GM18873 (cell line): ENCODE data around the gene TMOD2.

Source experiments
- ATAC-seq: cut with Tn5 transposase; IDR thresholded peaks from one replicate; pipeline ENCODE4 v1.9.1; 2021; ENCODE audit warnings: mild to moderate bottlenecking, moderate library complexity, moderate number of reproducible peaks; ENCODE audit not compliant: unreplicated experiment, low FRiP score

The TMOD2 gene

GRCh38 chr15:51735228-51736010 is 16.0 kb upstream of the TMOD2 start:
- ATAC-seq = no peak

- peak; percentile 35 for ATAC-seq
Measured at GRCh38 chr15:51736069-51736468, 15.3 kb upstream of the TMOD2 start.

DNA sequence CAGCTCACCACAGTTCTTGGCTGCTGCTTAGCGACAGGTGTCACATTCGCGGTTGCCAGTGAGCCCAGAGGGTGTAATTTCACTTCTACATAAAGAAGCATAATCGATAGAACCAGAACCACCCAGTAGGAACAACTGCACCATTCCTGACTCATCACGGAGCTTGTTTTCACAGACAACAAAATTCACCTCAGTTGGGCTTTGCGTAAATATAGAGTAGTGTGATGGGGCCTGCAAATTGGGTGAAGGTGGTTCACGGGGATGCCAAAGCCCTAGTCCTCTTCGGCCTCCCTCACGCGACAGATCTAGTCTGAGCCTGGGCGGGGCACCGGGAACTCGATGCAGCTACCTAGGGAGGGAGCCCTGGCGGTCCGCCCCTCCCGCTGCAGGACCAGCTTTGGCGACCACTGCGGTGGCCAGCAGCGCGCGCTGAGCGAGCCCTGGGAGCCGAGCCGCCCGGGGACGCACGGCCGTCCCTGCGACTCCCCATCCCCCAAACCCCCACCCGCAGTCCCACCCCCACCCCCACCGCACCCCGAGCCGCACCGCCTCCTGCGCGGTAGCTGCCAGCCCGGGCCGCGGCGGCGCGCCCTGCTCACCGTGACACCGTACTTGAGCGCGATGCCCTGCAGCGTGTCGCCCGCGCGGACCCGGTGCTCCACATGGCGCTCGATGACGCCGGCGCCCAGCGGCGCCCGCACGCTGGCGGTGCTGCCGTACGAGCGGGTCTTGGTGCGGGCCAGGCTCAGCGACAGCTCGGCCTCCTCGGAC is 14.5 kb upstream of the TMOD2 start:
- ATAC-seq = no peak

- ATAC-seq = no peak
Measured at GRCh38 chr15:51737522-51738305, 13.7 kb upstream of the TMOD2 start, which contains the start of gene LYSMD2. LYSMD2 (minus strand) TSS chr15:51737655; CDS start chr15:51737622, 33 bp downstream.

DNA sequence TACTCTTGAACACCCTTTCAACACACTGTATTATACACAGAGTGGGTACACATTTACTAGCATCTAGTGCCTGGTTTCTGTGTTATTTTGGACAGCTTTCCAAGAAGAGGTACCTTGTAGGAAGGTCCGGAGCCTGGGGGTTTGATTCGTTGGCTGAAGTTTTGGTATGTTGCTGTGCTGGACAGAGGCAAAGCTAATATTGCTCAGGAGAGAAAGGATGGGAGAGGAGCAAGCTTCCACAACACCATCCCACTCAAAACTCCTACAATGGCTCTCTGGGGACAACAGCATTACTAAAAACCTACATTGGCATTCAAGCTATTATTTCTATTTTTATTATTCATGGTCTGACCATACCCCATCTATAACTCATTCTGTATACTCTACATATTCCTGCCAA is 12.8 kb upstream of the TMOD2 start:
- ATAC-seq = no peak

- ATAC-seq = no peak
Measured at GRCh38 chr15:51739061-51739712, 12.2 kb upstream of the TMOD2 start.

DNA sequence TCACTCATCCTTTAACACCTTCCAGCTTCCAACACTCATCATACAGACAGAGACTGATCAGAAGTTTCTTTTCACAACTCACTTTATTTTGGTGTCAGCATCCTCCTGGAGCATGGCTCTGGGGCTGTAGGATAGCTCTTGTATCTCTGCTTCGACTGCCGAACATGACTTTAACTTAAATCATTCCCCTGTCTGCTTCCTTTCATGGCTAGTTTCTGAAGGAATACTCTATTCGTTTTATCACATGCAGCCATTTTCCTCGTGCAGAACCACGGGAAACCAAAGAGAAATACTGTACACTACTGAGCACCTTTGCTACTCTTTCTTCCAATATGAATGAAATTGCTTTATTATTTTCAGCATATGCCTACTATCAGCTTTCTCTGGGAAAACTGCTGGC is 2.1 kb upstream of the TMOD2 start:
- ATAC-seq = no peak

DNA sequence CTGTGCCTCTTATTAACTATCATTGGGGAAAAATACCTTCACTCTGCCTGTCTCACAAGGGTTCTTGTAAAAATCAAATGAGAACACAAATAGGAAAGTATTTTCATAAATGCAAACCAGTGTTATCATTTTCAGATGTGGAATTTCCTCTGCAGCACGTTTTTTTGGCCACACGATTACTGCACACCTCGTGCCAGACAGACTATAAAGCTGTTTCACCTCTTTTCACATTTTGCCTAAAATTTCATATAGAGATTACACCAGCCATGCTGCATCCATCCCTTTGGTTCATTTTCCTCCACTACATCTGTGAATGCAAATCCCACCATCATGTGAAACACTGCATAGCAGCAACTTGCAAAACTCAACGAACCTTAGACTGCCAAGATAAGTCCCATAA is 1.2 kb upstream of the TMOD2 start:
- no peak for ATAC-seq

DNA sequence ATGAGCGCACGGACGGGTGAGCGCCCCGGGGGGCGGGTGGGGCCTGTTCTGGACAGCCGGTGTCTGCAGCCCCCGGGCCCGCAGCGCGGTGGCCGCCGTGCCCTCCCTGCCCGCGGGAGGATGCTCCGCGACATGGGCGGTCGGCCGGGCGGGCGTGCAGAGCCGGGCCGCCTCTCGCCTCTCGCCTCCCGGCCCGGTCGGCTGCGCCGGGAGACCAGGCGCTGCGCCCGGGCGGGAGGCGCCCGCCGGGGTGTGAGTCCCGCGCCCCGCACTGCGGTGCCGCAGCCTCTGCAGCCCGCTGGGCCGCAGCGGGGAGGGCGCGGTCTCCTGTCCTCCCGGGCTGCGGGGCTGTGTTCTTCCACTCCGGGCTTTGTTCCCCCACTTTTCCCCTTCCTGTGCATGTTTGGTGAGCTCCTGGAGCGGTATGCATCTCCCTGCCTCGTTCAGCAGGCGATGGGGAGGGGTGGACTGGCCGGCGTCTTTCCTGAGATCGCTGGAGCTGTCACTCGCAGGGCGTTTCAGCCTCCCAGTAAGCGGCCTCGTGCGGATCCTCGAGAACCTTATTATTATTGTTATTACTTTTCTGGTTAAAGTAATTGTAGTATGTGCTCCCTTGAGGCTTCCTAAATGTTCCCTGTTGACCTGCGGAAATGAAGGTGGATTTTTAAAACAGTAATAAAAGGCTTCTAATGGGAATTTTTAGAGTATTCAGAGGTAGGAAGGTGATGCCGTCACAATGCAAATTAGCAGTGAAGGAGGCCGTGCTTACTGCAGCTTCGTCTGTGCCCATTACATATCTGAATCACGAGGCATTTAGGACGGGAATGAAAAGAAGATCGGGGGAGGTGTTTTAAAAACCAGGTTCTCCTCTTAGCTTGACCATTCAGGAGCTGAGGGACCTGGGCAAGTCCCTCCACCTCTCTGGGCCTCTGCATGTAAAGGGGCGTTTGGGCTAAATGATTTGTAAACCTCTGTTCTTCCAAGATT is 593 bp downstream of the TMOD2 start:
- ATAC-seq = no peak

GRCh38 chr15:51752888-51753287 is 1.5 kb downstream of the TMOD2 start:
- ATAC-seq = no peak

DNA sequence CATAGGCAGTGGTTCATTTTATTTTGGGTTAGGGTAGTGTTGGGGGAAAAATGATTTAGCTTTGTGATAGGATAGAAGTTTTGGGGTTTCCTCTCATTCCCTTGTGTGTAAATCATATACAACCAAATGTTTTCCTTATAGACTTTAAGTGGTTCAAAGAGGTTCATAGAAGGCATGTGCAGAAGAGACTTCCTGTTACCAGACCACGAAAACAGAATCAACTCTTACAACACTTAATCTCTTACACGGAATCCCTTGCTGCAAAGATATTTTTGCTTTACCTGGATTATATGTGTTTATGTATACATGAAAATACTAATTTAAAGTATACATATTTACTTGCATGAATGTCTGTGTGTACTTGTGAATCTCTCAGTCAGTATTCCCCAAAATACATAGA is 2.9 kb downstream of the TMOD2 start:
- ATAC-seq = no peak

- ATAC-seq = no peak
Measured at GRCh38 chr15:51755790-51756189, 4.4 kb downstream of the TMOD2 start.

DNA sequence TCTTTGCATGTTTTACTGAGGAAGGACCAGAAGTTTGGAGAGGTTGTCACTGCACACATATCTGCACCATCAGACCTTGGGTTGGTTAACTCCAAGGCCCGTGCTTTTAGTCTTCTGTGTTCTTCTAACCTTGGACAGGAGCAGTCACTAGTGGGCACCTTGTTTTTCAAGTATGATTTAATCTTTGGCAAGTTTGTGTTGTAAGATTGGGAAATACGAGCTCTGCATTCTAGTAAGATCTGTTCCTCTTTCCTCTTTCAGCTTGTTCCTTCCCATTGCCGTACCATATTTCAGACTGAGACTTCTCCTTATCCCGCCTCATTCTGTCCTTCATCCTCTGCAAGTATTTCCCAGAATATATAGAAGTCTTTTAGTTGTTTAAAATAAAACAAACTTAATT is 5.1 kb downstream of the TMOD2 start:
- ATAC-seq = no peak

GRCh38 chr15:51757450-51757849 is 6.1 kb downstream of the TMOD2 start:
- ATAC-seq = no peak

DNA sequence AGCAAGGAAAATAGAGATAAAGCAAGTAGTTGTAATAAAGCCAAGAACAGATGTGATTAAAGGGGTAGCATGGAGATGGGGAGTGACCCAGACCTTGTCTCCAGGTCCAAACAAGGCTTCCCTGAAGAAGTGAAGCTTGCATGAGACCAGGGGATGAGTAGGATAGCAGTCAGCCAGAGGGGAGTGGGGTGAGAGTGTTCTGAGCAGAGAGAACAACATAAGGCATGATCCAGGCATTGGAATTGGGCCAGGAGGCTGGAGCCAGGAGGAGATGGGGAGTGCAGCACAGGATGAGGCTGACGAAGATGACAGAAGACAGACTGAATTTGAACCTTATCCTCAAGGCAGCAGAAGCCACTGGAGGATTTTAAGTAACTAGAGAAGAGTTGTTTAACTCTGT is 7.2 kb downstream of the TMOD2 start:
- ATAC-seq = no peak

DNA sequence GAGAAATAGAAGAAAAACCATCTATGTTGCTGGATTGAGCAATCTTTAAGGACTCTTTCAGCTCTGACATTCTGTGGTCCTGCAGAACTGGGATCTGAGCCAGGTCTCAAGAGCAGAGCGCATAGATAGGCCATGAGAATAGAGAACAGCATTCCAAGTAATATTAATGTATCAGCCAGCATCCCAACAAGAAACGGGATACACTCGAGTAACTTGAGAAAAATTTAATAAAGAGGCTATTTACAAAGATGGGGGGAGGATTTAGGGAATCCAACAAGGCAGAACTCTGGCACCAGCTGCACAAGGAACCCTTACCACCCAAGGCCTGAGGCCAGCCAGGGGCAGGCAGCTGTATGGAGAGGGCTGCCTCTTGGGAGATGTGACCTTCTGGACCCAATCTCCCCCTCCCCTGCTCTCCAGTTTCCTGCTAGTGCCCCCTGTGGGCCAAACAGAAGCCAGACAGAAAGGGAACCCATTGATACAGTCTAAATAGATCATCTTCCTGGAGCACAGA is 8.2 kb downstream of the TMOD2 start:
- ATAC-seq = no peak

DNA sequence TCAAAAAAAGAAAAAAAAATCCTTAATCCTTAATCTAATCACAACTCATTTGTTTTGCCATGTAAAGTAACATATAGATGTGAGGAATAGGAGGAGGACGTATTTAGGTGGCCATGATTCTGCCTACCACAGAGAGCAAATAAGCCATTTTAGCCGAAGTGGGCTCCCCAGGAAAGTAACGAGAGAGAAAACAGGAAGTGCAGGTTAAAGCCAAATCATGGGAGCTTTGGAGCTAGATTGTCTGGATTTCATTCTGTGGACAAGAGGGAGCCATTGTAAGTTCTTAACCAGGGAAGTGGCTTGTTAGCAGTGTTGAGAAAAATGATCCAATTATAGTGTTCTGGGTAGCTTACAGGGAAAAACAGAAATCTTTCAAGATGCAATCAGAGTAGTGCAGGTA is 9.4 kb downstream of the TMOD2 start:
- no peak for ATAC-seq

DNA sequence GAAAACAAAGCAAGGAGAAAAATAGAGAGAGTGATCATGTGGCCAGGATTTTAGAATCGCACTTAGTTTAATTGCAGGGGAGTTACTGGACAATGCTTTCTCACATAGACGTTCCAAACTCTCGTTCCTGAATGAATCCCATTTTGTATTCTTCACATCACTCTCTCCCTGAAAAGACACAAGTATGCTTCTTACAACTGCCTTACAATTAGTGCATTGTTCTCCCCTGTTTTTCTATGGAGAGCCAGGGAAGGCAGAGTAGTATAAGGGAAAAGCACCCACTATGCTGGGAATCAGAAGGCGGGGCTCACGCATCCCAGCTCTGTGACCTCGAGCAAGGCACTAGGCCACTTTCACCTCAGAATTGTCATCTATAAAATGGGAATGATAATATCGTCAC is 14.4 kb downstream of the TMOD2 start:
- ATAC-seq = no peak

DNA sequence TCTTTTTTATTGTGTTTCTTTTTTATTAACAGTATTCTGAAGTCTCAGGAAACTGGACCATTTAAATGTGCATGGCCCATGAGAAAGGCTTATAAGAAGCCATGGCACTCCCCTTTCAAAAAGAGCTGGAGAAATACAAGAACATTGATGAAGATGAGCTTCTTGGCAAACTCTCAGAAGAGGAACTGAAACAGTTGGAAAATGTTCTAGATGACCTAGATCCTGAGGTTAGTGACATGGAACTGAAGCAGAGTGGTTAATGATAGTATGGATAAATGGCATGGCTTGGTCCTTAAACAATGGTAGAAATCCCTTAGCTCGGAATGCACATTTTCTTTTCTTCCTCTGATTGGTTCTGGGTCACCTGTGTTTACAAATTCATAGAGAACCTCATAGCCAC is 14.9 kb downstream of the TMOD2 start:
- ATAC-seq = no peak
